Tibial artery (tissue), 4 donors: ENCODE measurements around the gene BANP.

ENCODE experiments used
- DNase-seq, 2 donors: peaks; one replicate each; pipeline ENCODE4 v3.0.0-alpha.2; 2019
- H3K27ac ChIP-seq, 2 donors: fragments of 200-600 bp; sonication (generic) in 1 of 2; 1 replicate in 1 of 2; 2 replicates in 1 of 2; pipeline ENCODE4 v1.5.1; 2018 to 2019; ENCODE audit warnings: mild to moderate bottlenecking in 1 of 2
- H3K27me3 ChIP-seq, 2 donors: fragments of 200-600 bp; sonication (generic) in 1 of 2; one replicate each; pipeline versions ENCODE4 v1.5.1 to v1.6.0; 2016 to 2019
- H3K36me3 ChIP-seq, 3 donors: fragments of 200-600 bp; sonication (generic) in 2 of 3; one replicate each; pipeline ENCODE4 v1.5.1; 2016 to 2019; ENCODE audit warnings: mild to moderate bottlenecking in 2 of 3
- H3K4me1 ChIP-seq, 4 donors: fragments of 200-600 bp; sonication (generic) in 2 of 4; 1 replicate in 3 of 4; 2 replicates in 1 of 4; pipeline ENCODE4 v1.5.1; 2016 to 2019
- H3K4me3 ChIP-seq, 2 donors: fragments of 200-600 bp; sonication (generic) in 1 of 2; 1 replicate in 1 of 2; 2 replicates in 1 of 2; pipeline ENCODE4 v1.5.1; 2018 to 2019; ENCODE audit warnings: mild to moderate bottlenecking in 2 of 2
- H3K9me3 ChIP-seq, 3 donors: fragments of 200-600 bp; sonication (generic) in 1 of 3; one replicate each; pipeline ENCODE4 v1.5.1; 2016 to 2019
- CTCF ChIP-seq, 2 experiments: fragments of 200-600 bp in 1 of 2; fragments of 450-650 bp in 1 of 2; IDR thresholded peaks; one replicate each; pipeline ENCODE4 v1.5.1; 2017 to 2019; ENCODE audit warnings: antibody characterized with exemption in 2 of 2, mild to moderate bottlenecking in 1 of 2, moderate library complexity in 1 of 2
- intact Hi-C: fragments of 100-400 bp; cut with DNase I; formaldehyde crosslinking; loops from one replicate; pipeline ENCODE4 v1.15.0; 2023; ENCODE audit warnings: low total_unique reads

Gene BANP

GRCh38 chr16:87921236-87921773 is 29.9 kb upstream of the BANP start:
- DNase-seq = no peak
- H3K27ac ChIP-seq = no peak overlapping the region
- peaks cover 0 to 24% (median 14%) of the 10 kb centered on the region in 4 donors for H3K4me1 ChIP-seq
- no peaks in the 10 kb centered on the region for H3K36me3 ChIP-seq
- H3K4me3 ChIP-seq = no peak overlapping the region
- TF ChIP-seq CTCF (IDR thresholded peaks at IDR 0.05) = no peak
- no peaks in the 10 kb centered on the region for H3K9me3 ChIP-seq
- peaks cover 0 to 2% of the 10 kb centered on the region in 2 donors for H3K27me3 ChIP-seq
- intact Hi-C loops = no loop called here

- DNase-seq = no peak
- intact Hi-C loops = no loop called here
- TF ChIP-seq CTCF (IDR thresholded peaks at IDR 0.05) = no peak
- Histone ChIP-seq H3K4me3 (no peak overlapping the region), H3K4me1 (peaks cover 0 to 24% (median 14%) of the 10 kb centered on the region in 4 donors), H3K9me3 (no peaks in the 10 kb centered on the region), H3K36me3 (no peaks in the 10 kb centered on the region), H3K27ac (no peak overlapping the region), H3K27me3 (peaks cover 0 to 10% of the 10 kb centered on the region in 2 donors)
Measured at GRCh38 chr16:87922250-87922871, 28.9 kb upstream of the BANP start.

- H3K4me1 ChIP-seq = peaks cover 0 to 18% (median 8%) of the 10 kb centered on the region in 4 donors
- TF ChIP-seq CTCF (IDR thresholded peaks at IDR 0.05) = no peak
- H3K36me3 ChIP-seq = no peaks in the 10 kb centered on the region
- H3K27ac ChIP-seq = no peak overlapping the region
- no peak overlapping the region for H3K4me3 ChIP-seq
- peaks cover 0 to 10% of the 10 kb centered on the region in 2 donors for H3K27me3 ChIP-seq
- no peak for DNase-seq
- intact Hi-C loops = no loop called here
- no peaks in the 10 kb centered on the region for H3K9me3 ChIP-seq
Measured at GRCh38 chr16:87924041-87924810, 27.0 kb upstream of the BANP start.

GRCh38 chr16:87924811-87925670 is 26.2 kb upstream of the BANP start:
- H3K27me3 ChIP-seq = peaks cover 0 to 10% of the 10 kb centered on the region in 2 donors
- intact Hi-C loops = no loop called here
- peaks cover 0 to 18% (median 8%) of the 10 kb centered on the region in 4 donors for H3K4me1 ChIP-seq
- H3K27ac ChIP-seq = no peak overlapping the region
- H3K9me3 ChIP-seq = no peaks in the 10 kb centered on the region
- no peak for TF ChIP-seq CTCF (IDR thresholded peaks at IDR 0.05)
- no peaks in the 10 kb centered on the region for H3K36me3 ChIP-seq
- H3K4me3 ChIP-seq = no peak overlapping the region
- DNase-seq = no peak
